ENCODE results near the gene NQO2. TPM values are rescaled to one million over a fixed set of nuclear protein-coding genes. Genes with fewer than 3 reads are reported as not detected.
A peak's percentile ranks its signal among the peaks of the same experiment; 100 is the strongest.

NQO2 gene, protein sequence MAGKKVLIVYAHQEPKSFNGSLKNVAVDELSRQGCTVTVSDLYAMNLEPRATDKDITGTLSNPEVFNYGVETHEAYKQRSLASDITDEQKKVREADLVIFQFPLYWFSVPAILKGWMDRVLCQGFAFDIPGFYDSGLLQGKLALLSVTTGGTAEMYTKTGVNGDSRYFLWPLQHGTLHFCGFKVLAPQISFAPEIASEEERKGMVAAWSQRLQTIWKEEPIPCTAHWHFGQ
- polyA plus RNA-seq (ENCODE audit: insufficient read length in 12 of 12): 10 to 100 TPM in 11 of 12 donors, not detected in 1; 13.9 to 29.6 (median 17.9) TPM
- long read RNA-seq, donor 1, full-length matches to known transcripts: 8 of 16 reads
- long read RNA-seq, donor 1, partial matches to known transcripts: 8 of 16 reads
- long read RNA-seq, donor 1, other reads (novel, unspliced or antisense): 0 of 16 reads
- long read RNA-seq, donor 2, full-length matches to known transcripts: 3 of 3 reads
- long read RNA-seq, donor 2, partial matches to known transcripts: 0 of 3 reads
- long read RNA-seq, donor 2, other reads (novel, unspliced or antisense): 0 of 3 reads
- long read RNA-seq, donor 3, full-length matches to known transcripts: 2 of 2 reads
- long read RNA-seq, donor 3, partial matches to known transcripts: 0 of 2 reads
- long read RNA-seq, donor 3, other reads (novel, unspliced or antisense): 0 of 2 reads
- long read RNA-seq, donor 4: 0 reads
- long read RNA-seq, donor 5, full-length matches to known transcripts: 4 of 4 reads
- long read RNA-seq, donor 5, partial matches to known transcripts: 0 of 4 reads
- long read RNA-seq, donor 5, other reads (novel, unspliced or antisense): 0 of 4 reads
- long read RNA-seq, donor 6, full-length matches to known transcripts: 5 of 5 reads
- long read RNA-seq, donor 6, partial matches to known transcripts: 0 of 5 reads
- long read RNA-seq, donor 6, other reads (novel, unspliced or antisense): 0 of 5 reads
- long read RNA-seq, donor 7, full-length matches to known transcripts: 2 of 2 reads
- long read RNA-seq, donor 7, partial matches to known transcripts: 0 of 2 reads
- long read RNA-seq, donor 7, other reads (novel, unspliced or antisense): 0 of 2 reads
- long read RNA-seq, donor 8, full-length matches to known transcripts: 5 of 5 reads
- long read RNA-seq, donor 8, partial matches to known transcripts: 0 of 5 reads
- long read RNA-seq, donor 8, other reads (novel, unspliced or antisense): 0 of 5 reads
- long read RNA-seq, donor 9, partial matches to known transcripts: 0 of 1 reads
- long read RNA-seq, donor 9, other reads (novel, unspliced or antisense): 0 of 1 reads
- long read RNA-seq, donor 10, full-length matches to known transcripts: 5 of 5 reads
- long read RNA-seq, donor 10, partial matches to known transcripts: 0 of 5 reads
- long read RNA-seq, donor 10, other reads (novel, unspliced or antisense): 0 of 5 reads
- long read RNA-seq, donor 11, full-length matches to known transcripts: 7 of 7 reads
- long read RNA-seq, donor 11, partial matches to known transcripts: 0 of 7 reads
- long read RNA-seq, donor 11, other reads (novel, unspliced or antisense): 0 of 7 reads

DNA sequence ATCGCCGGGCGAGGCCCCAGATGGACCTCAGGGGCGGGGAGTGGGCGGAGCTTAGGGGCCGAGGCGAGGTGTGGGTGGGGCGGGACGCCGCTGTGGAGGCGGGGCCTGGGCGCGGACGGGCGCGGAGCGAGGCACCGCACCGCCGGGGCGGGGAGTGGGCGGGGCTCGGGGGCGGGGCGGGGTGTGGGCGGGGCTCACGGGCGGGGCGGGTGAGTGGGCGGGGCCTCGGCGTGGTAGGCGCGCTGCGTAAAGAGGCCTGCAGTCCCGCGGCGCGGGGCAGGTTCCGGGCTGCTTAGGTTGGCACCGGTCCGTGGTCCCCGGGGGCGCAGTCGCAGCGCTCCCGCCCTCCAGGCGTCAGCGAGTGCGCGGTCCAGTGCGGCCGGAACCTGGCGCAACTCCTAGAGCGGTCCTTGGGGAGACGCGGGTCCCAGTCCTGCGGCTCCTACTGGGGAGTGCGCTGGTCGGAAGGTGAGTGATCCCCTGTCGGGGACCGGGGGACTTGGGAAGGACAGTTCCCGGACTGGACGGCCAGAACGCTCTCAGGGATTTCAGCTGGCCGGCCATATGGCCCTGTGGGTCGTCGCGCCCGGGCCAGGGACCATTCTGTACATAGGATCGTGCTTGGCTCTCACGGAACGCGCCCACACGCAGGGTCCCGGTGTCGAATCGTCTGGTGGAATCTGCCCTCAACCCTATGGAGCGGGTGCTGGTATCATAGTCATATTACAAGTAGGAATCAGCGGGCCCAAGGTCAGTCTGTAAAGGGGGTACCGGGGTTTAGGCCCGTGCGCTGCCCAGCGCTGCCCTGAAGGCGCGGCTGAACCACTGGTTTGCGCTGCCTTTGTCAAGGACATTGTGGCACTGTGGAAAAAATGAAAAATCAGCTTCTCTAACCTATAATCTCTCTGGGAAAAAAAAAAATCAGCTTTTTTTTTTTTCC lies at the start of gene NQO2:
NQO2 (plus strand) TSS at position 277 of the 940 bp plus-strand sequence. CDS start 6,659 bp downstream, outside the sequence.
- DNase-seq: peak; percentile 80

GRCh38 chr6:2950713-2951112 lies 49.0 kb upstream of the NQO2 start:
- no peak for DNase-seq

DNA sequence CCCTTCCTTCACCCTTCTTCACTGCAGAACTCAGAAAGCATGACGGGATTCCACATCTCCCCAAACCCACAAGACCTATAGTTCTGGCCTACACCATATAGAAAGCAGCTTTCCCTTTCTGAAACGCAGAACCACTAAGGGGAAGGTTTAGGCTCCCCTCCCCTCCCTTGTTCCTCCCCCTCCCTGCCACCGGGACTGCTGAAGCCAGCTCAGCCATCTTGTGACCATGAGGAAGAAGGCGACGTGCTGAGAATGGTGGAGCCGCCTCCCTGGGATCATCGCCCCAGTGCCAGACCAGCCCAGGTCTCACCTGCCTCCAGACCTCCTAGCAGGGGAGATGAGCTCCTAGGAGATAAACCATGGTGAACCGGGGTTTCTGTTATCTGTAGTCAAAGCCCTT lies 48.0 kb upstream of the NQO2 start:
- DNase-seq: no peak

DNA sequence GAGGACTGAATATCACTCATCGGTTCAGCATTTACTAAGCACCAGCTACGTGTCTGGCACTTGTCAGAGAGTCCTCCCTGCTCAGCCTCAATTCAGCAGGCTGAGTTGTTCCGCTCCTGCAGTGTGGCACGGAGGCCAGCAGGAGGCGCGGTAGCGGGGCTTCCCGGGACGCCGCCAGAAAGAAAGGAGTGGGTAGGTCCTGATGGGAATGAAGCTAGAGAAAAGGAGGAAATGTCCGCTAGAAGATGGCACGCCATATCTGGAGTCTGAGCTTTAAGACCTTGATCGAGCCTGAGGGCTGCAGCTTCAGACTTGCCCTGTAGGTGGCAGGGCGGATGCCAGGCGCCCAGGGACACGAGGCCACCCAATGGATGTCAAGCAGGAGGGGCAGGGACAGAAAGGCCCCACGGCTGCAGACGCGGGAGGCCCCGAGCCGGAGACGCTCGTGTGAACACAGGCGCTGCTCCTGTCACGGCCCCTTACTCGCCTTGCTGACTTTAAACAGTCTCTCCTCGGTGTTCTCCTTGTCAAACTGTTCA lies 47.1 kb upstream of the NQO2 start:
- DNase-seq: peak; percentile 79

DNA sequence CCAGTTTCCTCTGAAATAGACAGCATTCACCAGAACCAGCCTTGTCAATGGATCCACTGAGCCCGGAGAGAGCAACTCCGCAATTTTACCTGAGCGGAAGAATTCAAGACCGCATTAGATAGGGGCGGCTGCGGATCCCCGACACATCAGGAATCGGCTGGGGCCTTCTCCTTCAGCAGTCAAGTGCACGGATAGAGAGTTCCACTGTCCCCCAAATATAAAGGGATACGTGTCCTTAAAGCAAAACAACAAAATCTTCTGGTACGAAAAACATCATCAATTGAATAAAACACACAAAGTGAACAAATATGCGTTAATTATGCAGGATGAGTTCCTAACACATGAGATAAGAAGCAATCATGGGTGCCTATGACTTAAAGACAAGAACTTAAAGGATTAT lies 46.6 kb upstream of the NQO2 start:
- DNase-seq: no peak

DNA sequence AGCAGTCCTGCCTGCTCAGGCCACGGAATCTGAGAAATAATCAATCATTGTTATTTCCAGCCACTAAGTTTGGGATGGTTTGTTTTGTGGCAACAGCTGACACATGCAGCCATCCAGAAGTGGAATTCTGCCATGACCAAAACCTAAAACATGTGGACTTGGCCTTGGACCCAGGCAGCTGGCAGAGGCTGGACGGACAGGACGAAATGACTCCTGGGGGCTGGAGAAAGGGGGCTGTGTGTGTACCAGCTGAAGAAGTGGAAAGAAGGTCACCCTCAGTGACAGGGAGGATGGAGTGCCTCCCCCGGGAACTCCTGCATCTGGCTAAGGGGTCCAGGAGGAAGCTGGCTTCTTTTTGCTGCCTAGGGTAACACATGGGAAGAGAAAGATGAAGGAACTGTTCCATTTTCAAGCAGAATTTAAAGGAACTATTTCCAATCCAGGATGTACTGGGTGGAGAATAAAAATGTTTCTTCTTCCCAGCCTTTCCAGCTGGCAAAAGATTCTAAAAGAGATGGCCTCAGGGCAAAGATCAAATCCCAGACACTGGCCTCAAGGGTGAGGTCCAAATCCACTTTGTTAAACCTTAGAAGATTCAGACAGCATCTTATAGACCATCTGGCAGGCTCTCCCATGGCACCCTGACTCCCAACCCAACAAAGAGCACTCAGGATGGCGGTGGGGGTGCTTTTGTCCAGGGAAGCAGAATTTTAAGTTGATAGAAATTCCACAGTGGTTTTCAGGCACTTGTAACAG lies 42.6 kb upstream of the NQO2 start:
- no peak for DNase-seq

DNA sequence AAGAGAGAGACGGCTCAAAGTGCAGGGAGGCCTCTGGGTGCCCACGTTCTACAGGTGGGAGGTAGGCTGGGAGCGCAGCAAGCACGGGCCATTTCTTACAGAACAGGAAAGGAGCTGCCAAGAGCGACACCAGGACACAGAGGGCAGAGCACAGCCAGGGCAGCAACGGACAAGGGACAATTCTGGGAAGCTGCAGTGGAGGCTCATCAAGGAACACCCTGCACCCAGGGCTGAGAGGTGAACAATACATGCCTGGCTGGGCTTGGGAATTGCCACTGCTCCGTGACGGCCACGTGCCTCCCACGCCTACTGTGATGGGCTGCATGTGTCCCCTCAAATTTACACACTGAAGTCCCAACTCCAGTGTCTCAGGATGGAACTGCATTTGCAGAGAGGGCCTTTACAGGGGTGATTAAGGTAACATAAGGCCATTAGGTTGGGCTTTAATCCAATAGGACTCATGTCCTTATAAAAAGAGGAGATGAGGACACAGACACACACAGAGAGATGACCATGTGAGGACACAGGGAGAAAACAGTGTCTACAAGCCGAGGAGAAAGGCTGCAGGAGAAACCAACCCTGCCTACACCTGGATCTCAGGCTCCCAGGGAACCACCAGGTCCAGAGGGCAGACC lies 41.9 kb upstream of the NQO2 start:
- DNase-seq: no peak

GRCh38 chr6:2958331-2958711 lies 41.4 kb upstream of the NQO2 start:
- no peak for DNase-seq

DNA sequence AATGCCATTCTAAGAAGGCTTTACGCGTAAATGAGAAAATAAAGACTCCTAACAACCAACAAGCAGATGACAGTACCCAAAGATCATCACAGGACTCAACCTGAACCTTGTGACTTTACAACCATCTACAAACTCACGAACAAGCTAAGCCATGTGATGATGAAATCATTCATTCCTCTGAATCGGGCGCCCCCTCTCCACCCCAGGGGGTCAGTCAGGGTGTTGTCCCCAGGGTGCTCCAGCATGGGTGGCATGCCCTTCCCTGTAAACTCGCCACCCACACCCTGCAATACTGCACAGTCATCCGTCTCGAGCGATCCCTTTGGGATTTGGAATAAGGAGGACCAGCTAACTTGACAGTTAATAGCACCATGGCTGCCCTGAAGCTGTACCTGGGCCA lies 40.9 kb upstream of the NQO2 start:
- DNase-seq: no peak

- no peak for DNase-seq
Observed at GRCh38 chr6:2959909-2960719, 39.6 kb upstream of the NQO2 start.

DNA sequence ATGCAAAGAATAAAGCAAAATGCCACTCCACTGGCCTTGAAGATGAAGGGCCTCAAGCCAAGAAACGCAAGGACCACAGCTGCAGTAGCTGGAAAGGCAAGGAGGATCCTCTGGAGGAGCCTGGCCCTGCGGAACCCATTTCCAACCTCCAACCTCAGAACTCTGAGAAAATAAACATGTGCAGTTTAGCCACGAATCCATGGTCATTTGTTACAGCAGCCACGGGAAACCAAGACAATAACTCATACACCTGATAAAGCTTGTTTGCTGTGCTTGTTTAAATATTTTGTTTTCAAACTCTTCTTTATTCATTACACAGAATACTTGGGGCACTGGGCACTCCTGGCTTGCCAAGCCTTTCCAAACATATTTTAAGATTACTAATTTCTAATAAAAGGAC lies 38.8 kb upstream of the NQO2 start:
- DNase-seq: no peak

GRCh38 chr6:2961506-2961905 lies 38.2 kb upstream of the NQO2 start:
- no peak for DNase-seq

DNA sequence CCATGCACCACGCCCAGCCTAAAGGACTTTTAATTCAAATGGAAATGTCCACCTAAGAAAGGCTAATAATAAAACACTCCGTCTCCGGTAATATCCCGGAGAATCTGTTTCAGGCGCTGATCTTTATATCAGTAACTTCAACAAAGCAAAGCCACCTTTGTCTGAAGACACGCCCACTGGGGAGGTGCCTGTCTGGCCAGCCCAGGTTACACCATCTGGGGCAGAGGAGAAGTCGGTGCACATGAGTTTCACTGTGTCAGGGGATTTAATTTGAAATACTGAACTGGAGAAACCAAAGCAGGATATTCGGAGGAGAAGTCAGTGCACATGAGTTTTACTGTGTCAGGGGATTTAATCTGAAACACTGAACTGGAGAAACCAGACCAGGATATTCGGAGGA lies 37.7 kb upstream of the NQO2 start:
- DNase-seq: no peak

DNA sequence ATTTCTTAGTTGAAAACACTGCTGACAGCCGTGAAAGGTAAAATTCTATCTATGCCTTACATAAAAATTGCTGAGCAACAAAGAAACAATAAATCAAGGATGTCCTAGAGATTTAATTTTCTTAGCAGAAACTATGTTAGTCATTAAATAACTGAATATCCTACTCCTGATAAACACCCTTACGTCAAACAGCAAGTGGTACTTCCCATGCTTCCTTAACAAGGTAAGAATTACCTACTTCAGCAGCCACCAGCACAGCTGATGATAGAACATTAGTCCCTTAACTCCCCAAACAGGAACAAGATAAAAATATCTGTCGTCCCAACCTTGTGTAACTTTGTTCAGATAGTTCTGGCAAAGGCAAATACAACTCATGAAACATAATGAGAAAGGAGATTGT lies 37.1 kb upstream of the NQO2 start:
- DNase-seq: no peak

- DNase-seq: no peak
Observed at GRCh38 chr6:2963756-2964155, 35.9 kb upstream of the NQO2 start.

GRCh38 chr6:2964793-2965505 lies 34.7 kb upstream of the NQO2 start:
- no peak for DNase-seq

- DNase-seq: no peak
Observed at GRCh38 chr6:2966347-2966746, 33.3 kb upstream of the NQO2 start.

Measured in muscle of arm (tissue), 14 donors.